ENCODE measurements around the gene ECPAS. TPM values are rescaled to one million over a fixed set of nuclear protein-coding genes. Genes with fewer than 3 reads are reported as not detected.

Gene ECPAS
- total RNA-seq, 1 experiment from 2014 or later: 122 TPM

DNA sequence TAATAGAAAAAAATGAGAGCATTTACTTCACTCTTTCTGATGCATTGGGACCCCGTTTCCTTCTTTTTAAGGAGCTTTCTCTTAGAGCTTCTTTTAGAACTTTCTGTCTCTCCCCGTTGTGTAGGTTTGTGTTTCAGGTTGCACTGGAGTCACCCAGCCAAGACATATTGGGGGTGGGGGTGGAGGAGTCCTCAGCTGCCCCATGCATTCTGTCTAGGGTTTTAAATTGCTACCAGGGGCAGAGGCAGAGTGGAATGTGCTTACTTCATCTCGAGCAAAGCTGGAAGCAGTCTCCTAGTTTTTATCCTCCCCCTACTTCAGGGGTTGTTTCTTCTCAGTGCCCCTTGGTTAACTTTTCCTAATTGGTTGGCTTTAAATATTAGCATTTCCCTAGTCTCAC lies 163.6 kb downstream of the ECPAS start (continued):
- TF ChIP-seq, protein P1, sequence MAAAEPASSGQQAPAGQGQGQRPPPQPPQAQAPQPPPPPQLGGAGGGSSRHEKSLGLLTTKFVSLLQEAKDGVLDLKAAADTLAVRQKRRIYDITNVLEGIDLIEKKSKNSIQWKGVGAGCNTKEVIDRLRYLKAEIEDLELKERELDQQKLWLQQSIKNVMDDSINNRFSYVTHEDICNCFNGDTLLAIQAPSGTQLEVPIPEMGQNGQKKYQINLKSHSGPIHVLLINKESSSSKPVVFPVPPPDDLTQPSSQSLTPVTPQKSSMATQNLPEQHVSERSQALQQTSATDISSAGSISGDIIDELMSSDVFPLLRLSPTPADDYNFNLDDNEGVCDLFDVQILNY (CRISPR knock-in tag; IDR thresholded peaks at IDR 0.05): no peak

- no peak for ATAC-seq
- CTCF ChIA-PET: no interaction called here
- no peak for DNase-seq (ENCODE audit: low spot score)
- TF ChIP-seq, protein P1 (CRISPR knock-in tag; IDR thresholded peaks at IDR 0.05): no peak
- no peak for TF ChIP-seq IRF2 (CRISPR knock-in tag; IDR thresholded peaks at IDR 0.05; ENCODE audit: borderline replicate concordance, low read depth)
- TF ChIP-seq ZNF263 (CRISPR knock-in tag; IDR thresholded peaks at IDR 0.05; ENCODE audit: low read depth): no peak
- no peak for TF ChIP-seq E2F1 (CRISPR knock-in tag; IDR thresholded peaks at IDR 0.05)
- TF ChIP-seq FOXP1 (CRISPR knock-in tag; IDR thresholded peaks at IDR 0.05; ENCODE audit: borderline replicate concordance): no peak
- no peak for TF ChIP-seq PRRX2 (CRISPR knock-in tag; IDR thresholded peaks at IDR 0.05)
- no peak for TF ChIP-seq GRHL2 (CRISPR knock-in tag; IDR thresholded peaks at IDR 0.05; ENCODE audit: insufficient replicate concordance, severe bottlenecking)
- no peak for TF ChIP-seq CBFB (CRISPR knock-in tag; IDR thresholded peaks at IDR 0.05; ENCODE audit: low read depth)
- no peak for TF ChIP-seq JUN (CRISPR knock-in tag; IDR thresholded peaks at IDR 0.05)
- TF ChIP-seq NFYB (CRISPR knock-in tag; conservative IDR thresholded peaks at IDR 0.05; ENCODE audit: low read depth): no peak
- TF ChIP-seq ZMAT4 (CRISPR knock-in tag; IDR thresholded peaks at IDR 0.05): no peak
- TF ChIP-seq, protein P2, sequence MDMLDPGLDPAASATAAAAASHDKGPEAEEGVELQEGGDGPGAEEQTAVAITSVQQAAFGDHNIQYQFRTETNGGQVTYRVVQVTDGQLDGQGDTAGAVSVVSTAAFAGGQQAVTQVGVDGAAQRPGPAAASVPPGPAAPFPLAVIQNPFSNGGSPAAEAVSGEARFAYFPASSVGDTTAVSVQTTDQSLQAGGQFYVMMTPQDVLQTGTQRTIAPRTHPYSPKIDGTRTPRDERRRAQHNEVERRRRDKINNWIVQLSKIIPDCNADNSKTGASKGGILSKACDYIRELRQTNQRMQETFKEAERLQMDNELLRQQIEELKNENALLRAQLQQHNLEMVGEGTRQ (CRISPR knock-in tag; IDR thresholded peaks at IDR 0.05): no peak
- TF ChIP-seq ESRRA (CRISPR knock-in tag; IDR thresholded peaks at IDR 0.05; ENCODE audit: borderline replicate concordance): no peak
- no peak for TF ChIP-seq PREB (CRISPR knock-in tag; IDR thresholded peaks at IDR 0.05; ENCODE audit: borderline replicate concordance)
- TF ChIP-seq, protein P3, sequence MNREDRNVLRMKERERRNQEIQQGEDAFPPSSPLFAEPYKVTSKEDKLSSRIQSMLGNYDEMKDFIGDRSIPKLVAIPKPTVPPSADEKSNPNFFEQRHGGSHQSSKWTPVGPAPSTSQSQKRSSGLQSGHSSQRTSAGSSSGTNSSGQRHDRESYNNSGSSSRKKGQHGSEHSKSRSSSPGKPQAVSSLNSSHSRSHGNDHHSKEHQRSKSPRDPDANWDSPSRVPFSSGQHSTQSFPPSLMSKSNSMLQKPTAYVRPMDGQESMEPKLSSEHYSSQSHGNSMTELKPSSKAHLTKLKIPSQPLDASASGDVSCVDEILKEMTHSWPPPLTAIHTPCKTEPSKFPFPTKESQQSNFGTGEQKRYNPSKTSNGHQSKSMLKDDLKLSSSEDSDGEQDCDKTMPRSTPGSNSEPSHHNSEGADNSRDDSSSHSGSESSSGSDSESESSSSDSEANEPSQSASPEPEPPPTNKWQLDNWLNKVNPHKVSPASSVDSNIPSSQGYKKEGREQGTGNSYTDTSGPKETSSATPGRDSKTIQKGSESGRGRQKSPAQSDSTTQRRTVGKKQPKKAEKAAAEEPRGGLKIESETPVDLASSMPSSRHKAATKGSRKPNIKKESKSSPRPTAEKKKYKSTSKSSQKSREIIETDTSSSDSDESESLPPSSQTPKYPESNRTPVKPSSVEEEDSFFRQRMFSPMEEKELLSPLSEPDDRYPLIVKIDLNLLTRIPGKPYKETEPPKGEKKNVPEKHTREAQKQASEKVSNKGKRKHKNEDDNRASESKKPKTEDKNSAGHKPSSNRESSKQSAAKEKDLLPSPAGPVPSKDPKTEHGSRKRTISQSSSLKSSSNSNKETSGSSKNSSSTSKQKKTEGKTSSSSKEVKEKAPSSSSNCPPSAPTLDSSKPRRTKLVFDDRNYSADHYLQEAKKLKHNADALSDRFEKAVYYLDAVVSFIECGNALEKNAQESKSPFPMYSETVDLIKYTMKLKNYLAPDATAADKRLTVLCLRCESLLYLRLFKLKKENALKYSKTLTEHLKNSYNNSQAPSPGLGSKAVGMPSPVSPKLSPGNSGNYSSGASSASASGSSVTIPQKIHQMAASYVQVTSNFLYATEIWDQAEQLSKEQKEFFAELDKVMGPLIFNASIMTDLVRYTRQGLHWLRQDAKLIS (CRISPR knock-in tag; IDR thresholded peaks at IDR 0.05; ENCODE audit: borderline replicate concordance): no peak
- TF ChIP-seq, protein P4, sequence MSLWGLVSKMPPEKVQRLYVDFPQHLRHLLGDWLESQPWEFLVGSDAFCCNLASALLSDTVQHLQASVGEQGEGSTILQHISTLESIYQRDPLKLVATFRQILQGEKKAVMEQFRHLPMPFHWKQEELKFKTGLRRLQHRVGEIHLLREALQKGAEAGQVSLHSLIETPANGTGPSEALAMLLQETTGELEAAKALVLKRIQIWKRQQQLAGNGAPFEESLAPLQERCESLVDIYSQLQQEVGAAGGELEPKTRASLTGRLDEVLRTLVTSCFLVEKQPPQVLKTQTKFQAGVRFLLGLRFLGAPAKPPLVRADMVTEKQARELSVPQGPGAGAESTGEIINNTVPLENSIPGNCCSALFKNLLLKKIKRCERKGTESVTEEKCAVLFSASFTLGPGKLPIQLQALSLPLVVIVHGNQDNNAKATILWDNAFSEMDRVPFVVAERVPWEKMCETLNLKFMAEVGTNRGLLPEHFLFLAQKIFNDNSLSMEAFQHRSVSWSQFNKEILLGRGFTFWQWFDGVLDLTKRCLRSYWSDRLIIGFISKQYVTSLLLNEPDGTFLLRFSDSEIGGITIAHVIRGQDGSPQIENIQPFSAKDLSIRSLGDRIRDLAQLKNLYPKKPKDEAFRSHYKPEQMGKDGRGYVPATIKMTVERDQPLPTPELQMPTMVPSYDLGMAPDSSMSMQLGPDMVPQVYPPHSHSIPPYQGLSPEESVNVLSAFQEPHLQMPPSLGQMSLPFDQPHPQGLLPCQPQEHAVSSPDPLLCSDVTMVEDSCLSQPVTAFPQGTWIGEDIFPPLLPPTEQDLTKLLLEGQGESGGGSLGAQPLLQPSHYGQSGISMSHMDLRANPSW (CRISPR knock-in tag; conservative IDR thresholded peaks at IDR 0.05; ENCODE audit: low read depth): no peak
- no peak for TF ChIP-seq ZNF219 (CRISPR knock-in tag; IDR thresholded peaks at IDR 0.05; ENCODE audit: borderline replicate concordance)
- TF ChIP-seq KAT7 (CRISPR knock-in tag; IDR thresholded peaks at IDR 0.05; ENCODE audit: borderline replicate concordance): no peak
- no peaks in the 10 kb centered on the region; the same call in 1 of the 2 replicates for H3K27me3 Mint-ChIP-seq (ENCODE audit: low read depth)
- POLR2A ChIA-PET: no interaction called here
- H3K9me3 Mint-ChIP-seq: peaks cover 14% of the 10 kb centered on the region
- H3K27ac Mint-ChIP-seq: no peak overlapping the region
- H3K4me3 Mint-ChIP-seq: no peak overlapping the region
- H3K4me1 Mint-ChIP-seq: no peaks in the 10 kb centered on the region
- H3K36me3 Mint-ChIP-seq: peaks cover 4% of the 10 kb centered on the region
These were observed 167.4 kb downstream of the ECPAS start for GRCh38 chr9:111316796-111317195.

Data from WTC11 (cell line).